Peyer's patch (tissue), 4 donors: Measurements from ENCODE around the gene PGS1.

Experiments
- POLR2A ChIP-seq, 2 donors: fragments of 450-650 bp; IDR thresholded peaks; one replicate each; pipeline ENCODE4 v1.5.1; 2017; ENCODE audit warnings: antibody characterized with exemption in 2 of 2, mild to moderate bottlenecking in 2 of 2, moderate library complexity in 2 of 2
- TF ChIP-seq, protein P1 (sequence below), 6 experiments: fragments of 450-650 bp in 4 of 6; fragments of 200-600 bp in 2 of 6; sonication (generic) in 1 of 6; IDR thresholded peaks; one replicate each; pipeline ENCODE4 v1.5.1; 2017 to 2019; ENCODE audit warnings: antibody characterized with exemption in 6 of 6, mild to moderate bottlenecking in 3 of 6, moderate library complexity in 1 of 6

DNA sequence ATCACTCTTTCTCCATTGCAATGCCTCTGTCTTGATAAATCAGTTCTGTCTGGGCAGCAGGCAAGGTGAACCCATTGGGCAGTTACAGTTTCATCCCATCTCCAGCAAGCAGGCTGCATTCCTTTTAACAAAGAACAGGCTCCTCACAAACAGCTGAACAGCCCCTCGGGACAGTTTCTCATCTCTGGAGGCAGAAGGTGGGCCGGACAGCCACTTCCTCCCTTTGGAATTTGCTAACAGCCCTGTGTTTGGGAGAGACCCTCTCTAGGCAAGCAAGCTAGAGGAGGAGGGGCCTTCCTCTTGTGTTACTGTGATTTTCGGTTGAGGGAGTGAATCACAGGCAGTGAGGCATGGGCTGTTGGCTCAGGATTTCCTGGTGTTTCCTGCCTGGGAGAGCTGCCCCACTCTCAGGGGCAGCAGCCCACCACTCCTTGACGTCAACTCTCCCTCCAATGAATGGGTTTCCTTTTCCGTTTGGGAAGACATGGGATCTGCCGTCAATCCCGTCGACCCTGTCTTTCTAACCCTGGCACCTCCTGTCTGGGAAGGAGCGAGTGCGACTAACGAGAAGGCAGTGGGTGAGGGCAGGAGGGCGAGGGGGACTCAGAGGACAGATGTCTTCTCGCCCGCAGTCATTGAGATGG lies 3.7 kb upstream of the PGS1 start:
- TF ChIP-seq, protein P1, sequence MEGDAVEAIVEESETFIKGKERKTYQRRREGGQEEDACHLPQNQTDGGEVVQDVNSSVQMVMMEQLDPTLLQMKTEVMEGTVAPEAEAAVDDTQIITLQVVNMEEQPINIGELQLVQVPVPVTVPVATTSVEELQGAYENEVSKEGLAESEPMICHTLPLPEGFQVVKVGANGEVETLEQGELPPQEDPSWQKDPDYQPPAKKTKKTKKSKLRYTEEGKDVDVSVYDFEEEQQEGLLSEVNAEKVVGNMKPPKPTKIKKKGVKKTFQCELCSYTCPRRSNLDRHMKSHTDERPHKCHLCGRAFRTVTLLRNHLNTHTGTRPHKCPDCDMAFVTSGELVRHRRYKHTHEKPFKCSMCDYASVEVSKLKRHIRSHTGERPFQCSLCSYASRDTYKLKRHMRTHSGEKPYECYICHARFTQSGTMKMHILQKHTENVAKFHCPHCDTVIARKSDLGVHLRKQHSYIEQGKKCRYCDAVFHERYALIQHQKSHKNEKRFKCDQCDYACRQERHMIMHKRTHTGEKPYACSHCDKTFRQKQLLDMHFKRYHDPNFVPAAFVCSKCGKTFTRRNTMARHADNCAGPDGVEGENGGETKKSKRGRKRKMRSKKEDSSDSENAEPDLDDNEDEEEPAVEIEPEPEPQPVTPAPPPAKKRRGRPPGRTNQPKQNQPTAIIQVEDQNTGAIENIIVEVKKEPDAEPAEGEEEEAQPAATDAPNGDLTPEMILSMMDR (IDR thresholded peaks at IDR 0.05) = no peak
- TF ChIP-seq POLR2A (IDR thresholded peaks at IDR 0.05) = no peak
